HG03521 (cell line): ENCODE measurements around the gene HS2ST1.
"Not testable (repeated sequence)": the region's sequence is repeated elsewhere in the genome, so short reads cannot be mapped to it uniquely, and the experiment has no call there.

Experiments used
- ATAC-seq: cut with Tn5 transposase; IDR thresholded peaks from one replicate; pipeline ENCODE4 v1.9.1; 2021; ENCODE audit warnings: mild to moderate bottlenecking, moderate library complexity; ENCODE audit not compliant: unreplicated experiment

Gene HS2ST1

GRCh38 chr1:87056974-87057373 is 142.5 kb downstream of the HS2ST1 start:
- no peak for ATAC-seq

DNA sequence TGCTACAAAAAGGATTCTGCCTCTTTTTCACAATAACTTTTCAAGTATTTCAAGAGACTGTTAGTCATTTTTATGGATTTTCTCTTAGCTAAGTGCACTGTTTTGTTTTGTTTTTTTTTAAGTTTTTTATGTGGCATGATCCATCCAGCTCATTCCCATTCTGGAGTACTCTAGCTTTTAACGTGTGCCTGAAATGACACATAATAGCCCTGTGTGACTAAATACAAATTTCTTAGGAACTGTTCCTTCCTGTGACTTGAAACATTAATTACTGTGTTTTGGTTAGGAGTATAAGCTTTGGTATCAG is 143.9 kb downstream of the HS2ST1 start:
- no peak for ATAC-seq

GRCh38 chr1:87061742-87062156 is 147.3 kb downstream of the HS2ST1 start:
- peak; percentile 38 for ATAC-seq

DNA sequence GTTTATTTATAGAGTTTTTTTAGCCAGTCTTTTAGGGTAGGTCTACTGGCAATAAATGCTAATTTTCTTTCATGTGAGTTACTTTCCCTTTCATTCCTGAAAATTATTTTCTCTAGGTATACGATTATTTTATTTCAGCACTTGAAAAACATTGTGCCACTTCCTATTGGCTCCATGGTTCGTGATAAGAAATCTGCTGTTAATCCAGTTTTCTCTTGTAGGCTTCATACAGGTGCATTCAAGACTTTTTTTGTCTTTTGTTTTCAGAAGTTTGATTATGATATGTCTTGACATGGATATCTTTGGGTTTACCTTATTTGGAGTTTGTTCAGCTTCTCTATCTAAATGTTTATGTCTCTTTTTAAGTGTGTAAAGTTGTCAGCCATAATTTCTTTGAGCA is 148.3 kb downstream of the HS2ST1 start:
- no peak for ATAC-seq

GRCh38 chr1:87064309-87064708 is 149.9 kb downstream of the HS2ST1 start:
- no peak for ATAC-seq

DNA sequence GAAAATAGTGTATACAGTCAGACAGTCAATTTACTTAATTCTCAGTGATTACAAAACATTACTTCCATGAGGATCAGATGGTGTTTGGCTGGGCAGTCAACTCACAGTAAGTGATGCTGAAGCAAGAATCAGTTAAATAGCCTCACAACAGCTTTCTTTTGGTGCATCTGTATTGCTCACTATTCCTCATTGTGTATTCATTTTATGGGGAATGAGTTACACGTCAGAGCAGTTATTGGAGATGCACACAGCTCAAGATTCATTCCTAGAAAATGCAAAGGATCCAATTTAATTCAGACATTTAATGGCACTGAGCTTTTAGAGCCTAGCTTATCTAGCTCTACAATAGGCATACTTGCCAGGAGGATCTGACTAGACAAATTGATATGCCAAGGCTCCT is 150.6 kb downstream of the HS2ST1 start:
- ATAC-seq: no peak

GRCh38 chr1:87066708-87067107 is 152.3 kb downstream of the HS2ST1 start:
- not testable (repeated sequence) for ATAC-seq

DNA sequence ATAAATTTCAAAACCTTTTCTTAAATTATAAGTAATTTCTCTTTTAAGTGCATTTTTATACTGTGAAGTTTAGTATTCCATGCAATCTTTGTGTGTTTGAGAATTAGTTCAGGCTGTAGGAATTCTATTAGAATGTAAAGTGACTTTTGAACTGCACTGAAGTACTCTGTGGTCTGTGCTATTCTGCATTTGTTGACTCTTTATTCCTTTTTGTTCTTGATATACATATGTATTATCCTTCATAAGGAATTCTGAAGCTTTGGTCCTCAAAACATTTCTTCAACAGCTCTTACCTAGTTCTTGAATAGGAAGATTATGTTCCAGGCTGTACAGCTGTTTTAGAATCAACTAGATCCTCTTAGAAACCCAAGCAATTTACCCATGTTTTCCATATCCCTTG is 158.0 kb downstream of the HS2ST1 start:
- ATAC-seq: no peak

DNA sequence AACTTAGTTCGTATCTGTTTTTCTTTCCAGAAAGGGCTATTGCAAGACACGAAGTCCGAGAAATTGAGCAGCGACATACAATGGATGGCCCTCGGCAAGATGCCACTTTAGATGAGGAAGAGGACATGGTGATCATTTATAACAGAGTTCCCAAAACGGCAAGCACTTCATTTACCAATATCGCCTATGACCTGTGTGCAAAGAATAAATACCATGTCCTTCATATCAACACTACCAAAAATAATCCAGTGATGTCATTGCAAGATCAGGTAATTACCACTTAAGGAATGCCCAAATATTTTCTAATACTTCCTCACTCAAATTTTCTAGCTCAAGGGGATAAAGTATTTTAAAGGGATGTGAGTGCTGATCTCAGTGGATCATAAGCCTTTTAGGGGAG is 158.5 kb downstream of the HS2ST1 start:
- ATAC-seq: no peak

DNA sequence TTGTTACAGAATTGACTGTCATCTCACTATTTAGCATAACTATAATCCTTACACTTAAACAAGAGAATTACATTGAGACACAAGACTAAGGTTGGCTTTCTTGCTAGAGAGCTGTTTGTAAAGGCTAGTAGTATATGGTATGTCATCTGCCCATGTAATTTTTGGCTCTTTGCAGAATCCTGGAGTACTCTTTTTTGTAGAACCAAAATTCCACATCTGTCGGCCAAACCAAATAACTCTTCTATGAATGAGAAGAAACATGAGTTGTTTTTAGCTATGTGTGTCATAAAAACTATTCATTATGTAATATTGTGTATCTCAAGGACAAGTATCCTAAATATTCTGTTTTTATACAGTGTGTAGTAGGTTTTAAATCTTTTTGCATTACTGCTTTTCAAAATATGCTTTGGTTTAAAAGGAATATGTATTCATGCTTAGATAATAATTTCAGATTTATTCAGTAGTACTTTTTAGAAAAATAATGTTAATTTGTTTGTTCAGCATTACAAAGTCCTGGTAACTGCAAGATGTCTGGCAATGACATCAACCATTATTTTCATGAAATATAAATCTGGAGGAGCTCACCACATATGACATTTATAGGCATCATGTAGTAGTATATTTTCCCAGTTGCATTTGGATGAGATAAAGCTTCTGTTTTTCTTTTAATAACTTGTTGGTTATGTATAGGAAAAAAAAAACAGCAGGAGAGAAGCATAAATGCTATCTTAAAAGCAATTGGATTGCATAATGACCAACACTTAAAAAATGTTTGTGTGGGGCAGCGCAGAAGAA is 159.8 kb downstream of the HS2ST1 start:
- ATAC-seq: no peak

DNA sequence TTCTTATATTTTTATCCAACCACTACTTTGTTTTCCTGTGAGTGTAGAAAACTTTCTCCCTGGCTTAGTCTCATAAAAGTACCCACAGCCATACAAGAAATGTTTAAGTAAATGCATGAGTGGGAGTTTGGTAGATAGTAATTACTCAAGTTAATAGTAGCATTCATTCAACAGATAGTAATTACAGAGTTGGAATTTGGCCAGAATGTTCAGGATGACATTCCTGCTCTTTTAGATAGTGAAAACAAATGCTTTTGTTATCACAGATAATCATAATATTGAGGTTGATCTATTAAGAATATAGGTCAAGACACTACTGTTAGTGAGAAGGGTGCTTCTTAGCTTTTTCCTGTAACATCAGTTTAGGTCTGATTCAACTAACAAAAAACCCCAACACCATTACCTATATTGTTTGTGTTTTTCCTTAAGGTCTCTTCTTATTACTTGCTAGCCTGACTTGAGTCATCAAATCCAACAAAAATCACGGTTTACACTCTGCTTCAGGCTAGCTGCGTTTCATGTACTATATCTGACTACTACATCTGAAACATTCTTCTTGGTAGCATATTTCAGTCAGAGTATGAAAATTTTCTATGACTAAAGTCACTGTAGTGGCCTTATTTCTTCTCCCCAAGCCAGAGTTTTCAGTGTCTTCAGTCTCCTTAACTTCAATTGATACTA is 163.7 kb downstream of the HS2ST1 start:
- no peak for ATAC-seq

GRCh38 chr1:87084244-87084836 is 169.9 kb downstream of the HS2ST1 start:
- no peak for ATAC-seq

DNA sequence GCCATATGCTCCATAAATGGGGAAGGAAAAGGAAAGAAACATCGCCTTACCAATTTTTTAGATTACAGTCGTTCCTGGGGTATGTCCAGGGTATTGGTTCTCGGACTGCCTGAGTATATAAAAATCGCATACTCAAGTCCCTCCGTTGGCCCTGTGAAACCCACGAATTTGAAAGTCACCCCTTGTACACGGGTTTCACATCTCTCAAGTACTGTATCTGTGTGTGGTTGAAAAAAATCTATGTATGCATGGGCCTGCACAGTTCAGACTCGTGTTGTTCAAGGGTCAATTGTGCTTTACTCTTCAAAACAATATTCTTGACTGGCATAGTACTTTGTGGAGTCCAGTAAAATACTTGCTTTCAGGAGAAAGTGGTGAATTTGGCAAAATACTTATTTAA is 171.7 kb downstream of the HS2ST1 start:
- ATAC-seq: no peak

DNA sequence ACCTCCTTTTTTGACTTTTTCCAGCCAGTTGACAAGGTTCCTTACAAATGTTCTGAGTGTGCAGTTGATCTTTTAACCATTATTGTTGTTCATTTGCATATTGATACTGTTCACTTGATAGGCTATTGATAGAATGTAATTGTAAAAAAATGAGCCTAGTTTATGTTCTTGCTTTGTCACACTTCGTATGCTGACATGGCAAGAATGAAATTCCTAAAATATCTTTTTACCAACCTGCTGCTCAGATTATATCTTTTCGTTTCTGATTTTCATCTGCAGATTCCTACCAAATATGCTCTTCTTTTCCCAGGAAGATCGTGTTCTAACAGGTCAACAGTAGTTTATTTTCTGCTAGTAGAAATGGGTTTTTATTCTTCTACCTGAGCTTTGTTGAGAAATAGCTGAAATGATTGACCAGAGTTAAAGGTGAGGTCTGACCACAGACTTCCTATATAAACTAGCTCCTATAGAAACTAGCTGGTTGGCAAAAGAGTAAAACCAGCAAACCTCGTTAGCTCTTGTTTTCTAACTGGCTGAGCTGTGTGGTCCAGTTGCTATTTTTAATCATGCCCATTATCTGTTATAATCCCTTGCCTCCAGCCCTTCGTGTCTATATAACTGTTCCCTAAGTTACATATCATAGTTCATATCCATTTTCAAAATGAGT is 174.8 kb downstream of the HS2ST1 start:
- no peak for ATAC-seq

DNA sequence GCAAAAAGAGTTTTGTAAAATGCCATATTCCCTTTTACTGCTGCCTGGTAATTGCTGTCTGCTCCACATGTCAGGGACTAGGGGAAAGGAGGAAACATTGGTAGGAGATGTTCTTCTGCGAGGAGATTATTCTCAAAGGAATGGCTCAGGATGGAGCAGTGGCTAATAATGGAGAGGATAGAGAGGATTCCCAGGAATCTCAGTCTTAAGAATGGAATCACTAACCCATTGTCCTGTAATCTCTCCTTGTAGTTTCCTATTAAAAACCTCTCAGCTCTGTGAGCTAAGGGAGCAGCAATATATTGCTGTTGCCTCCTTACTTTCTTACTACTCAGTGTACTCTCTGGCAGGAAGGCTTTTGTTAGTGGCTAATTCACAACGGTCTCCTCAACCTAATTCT is 175.4 kb downstream of the HS2ST1 start:
- no peak for ATAC-seq

- no peak for ATAC-seq
These were observed 177.0 kb downstream of the HS2ST1 start for GRCh38 chr1:87091425-87091824.

DNA sequence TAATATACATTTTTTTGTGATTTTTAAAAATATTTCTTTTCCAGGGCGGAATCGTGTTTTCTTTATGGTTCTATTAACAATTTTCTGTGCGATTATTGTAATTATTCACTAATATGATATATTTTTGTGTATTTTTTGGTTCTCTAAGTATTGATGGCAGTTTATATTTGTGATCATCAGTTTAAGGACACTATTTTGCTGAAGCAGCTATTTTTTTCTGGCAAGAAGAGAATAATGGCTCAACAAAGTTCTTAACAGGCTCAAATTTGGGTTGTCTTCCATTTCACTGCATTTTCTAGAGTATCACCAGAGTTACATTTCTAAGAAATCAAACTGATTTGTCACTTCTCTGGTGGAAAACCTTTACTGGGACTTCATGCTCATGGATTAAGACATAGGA is 178.4 kb downstream of the HS2ST1 start:
- no peak for ATAC-seq

DNA sequence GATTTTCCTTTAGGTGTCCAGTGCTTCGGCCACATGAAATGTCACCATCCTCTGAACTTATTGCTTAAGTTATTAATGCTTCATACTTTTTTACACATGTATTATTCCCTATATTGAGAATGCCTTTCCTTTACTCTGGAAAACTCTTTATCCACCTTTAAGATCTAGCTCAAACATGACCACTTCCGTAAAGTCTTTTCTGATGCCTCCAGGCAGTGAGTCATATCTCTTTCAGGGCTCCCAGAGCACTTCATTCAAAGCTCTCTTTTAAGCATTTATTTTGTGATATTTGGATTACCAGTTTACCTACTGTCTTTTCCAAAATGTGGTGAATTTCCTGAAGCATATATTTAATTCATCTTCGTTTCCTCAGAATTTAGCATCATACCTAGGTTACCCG is 178.9 kb downstream of the HS2ST1 start:
- no peak for ATAC-seq

GRCh38 chr1:87094238-87094637 is 179.8 kb downstream of the HS2ST1 start:
- no peak for ATAC-seq

DNA sequence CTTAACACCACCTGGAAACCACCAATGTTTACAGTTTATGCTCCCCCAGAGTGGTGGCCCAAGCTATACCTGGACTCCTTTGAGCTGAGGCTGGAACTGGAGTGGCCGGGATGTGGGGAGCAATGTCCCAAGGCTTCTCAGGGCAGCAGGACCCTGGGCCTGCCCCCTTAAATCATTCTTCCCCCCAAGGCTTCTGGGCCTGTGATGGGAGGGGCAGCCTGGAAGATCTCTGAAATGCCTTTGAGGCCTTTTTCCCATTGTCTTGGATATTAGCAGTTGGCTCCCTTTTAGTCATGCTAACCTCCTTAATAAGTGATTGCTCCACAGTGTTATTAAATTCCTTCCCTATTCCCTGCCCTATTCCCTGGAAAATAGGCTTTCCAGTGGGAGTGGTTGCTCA is 185.8 kb downstream of the HS2ST1 start:
- no peak for ATAC-seq

GRCh38 chr1:87103074-87103473 is 188.6 kb downstream of the HS2ST1 start:
- ATAC-seq: no peak

- no peak for ATAC-seq
These were observed 189.7 kb downstream of the HS2ST1 start for GRCh38 chr1:87104140-87104539.
